Small intestine (tissue), 7 donors: ENCODE measurements around the gene ST6GAL1. TPM values are rescaled to one million over a fixed set of nuclear protein-coding genes. Genes with fewer than 3 reads are reported as not detected.
"Not testable (repeated sequence)": the region's sequence is repeated elsewhere in the genome, so short reads cannot be mapped to it uniquely, and the experiment has no call there.

ENCODE experiments used
- DNase-seq, 2 donors: peaks; one replicate each; pipeline versions ENCODE4 v3.0.0 to v3.0.0-alpha.2; 2013
- FAIRE-seq: peaks from 2 replicates; lab custom pipeline; 2012; peaks lifted over from hg19 to GRCh38; lab: Jason Lieb, UNC
- H3K27ac ChIP-seq, 3 donors: one replicate each; pipeline ENCODE4 v1.5.1; 2013; ENCODE audit warnings: low read length in 2 of 3, mild to moderate bottlenecking in 2 of 3, control low read depth in 1 of 3, inconsistent platforms in 1 of 3, low read depth in 1 of 3, moderate library complexity in 1 of 3
- H3K27me3 ChIP-seq, 3 donors: one replicate each; pipeline ENCODE4 v1.6.1; 2013; ENCODE audit warnings: low read length in 3 of 3, inconsistent platforms in 1 of 3; ENCODE audit not compliant: control insufficient read depth in 3 of 3, insufficient read depth in 3 of 3
- H3K36me3 ChIP-seq, 3 donors: one replicate each; pipeline ENCODE4 v1.6.1; 2013; ENCODE audit warnings: low read length in 3 of 3, inconsistent platforms in 1 of 3, low read depth in 1 of 3, mild to moderate bottlenecking in 1 of 3, moderate library complexity in 1 of 3; ENCODE audit not compliant: control insufficient read depth in 3 of 3, insufficient read depth in 2 of 3
- H3K4me1 ChIP-seq, 3 donors: one replicate each; pipeline ENCODE4 v1.6.1; 2013; ENCODE audit warnings: low read length in 2 of 3, inconsistent platforms in 1 of 3, low read depth in 1 of 3, mild to moderate bottlenecking in 1 of 3, moderate library complexity in 1 of 3; ENCODE audit not compliant: control insufficient read depth in 3 of 3, insufficient read depth in 2 of 3
- H3K4me3 ChIP-seq, 3 donors: one replicate each; pipeline ENCODE4 v1.5.1; 2013; ENCODE audit warnings: low read length in 3 of 3, control low read depth in 1 of 3, inconsistent platforms in 1 of 3, low read depth in 1 of 3, mild to moderate bottlenecking in 1 of 3, moderate library complexity in 1 of 3
- H3K9me3 ChIP-seq, 2 donors: one replicate each; pipeline ENCODE4 v1.6.1; 2013; ENCODE audit warnings: low read depth in 1 of 2, low read length in 1 of 2; ENCODE audit not compliant: control insufficient read depth in 2 of 2, insufficient read depth in 1 of 2
- WGBS, 3 donors: extraction: QIAGEN DNeasy Blood & Tissue Kit; methylation state at CpG; one replicate each; pipeline ENCODE4 v1.1.7; 2013; 5-methylcytosine and 5-hydroxymethylcytosine counted together
- polyA plus RNA-seq, 4 donors: library from polyadenylated mRNA; stranded (reverse) in 3 of 4; unstranded in 1 of 4; fragments of 200-250 nt in 3 of 4; fragments of 120-200 nt in 1 of 4; gene quantifications; one replicate each; pipeline versions ENCODE4 v1.2.1 to v1.2.3, GENCODE V29; 2013
- donor health status: healthy with polysubstance abuse.
- donor health status: control.
- donor health status: control.
- donor health status: Bipolar disorder and iron deficiency.
- donor health status: healthy.

Gene ST6GAL1
- polyA plus RNA-seq, 4 donors, result 0.45 to 219 (median 11.0) TPM

GRCh38 chr3:186902713-186903112 is 27.6 kb upstream of the ST6GAL1 start:
- Histone ChIP-seq H3K36me3 (no peaks in the 10 kb centered on the region), H3K4me3 (no peak overlapping the region), H3K4me1 (no peaks in the 10 kb centered on the region), H3K27ac (no peak overlapping the region), H3K9me3 (peaks cover 0 to under 1% of the 10 kb centered on the region in 2 donors), H3K27me3 (no peaks in the 10 kb centered on the region)
- FAIRE-seq (no peak), DNase-seq (no peak)
- WGBS, 3 donors, result 82 to 86% (median 83%) methylated on average over 2 of the region's 2 CpGs

- not testable (repeated sequence) for DNase-seq, H3K9me3 ChIP-seq, H3K36me3 ChIP-seq, H3K4me3 ChIP-seq, H3K4me1 ChIP-seq, FAIRE-seq, H3K27me3 ChIP-seq, H3K27ac ChIP-seq
- WGBS, 3 donors, result 69 to 91% (median 76%) methylated on average over 2 of the region's 2 CpGs
Observed at GRCh38 chr3:186903676-186904075, 26.6 kb upstream of the ST6GAL1 start.

GRCh38 chr3:186907075-186907474 is 23.3 kb upstream of the ST6GAL1 start:
- H3K4me1 ChIP-seq, H3K36me3 ChIP-seq, H3K4me3 ChIP-seq, FAIRE-seq, DNase-seq, H3K27me3 ChIP-seq, H3K9me3 ChIP-seq, H3K27ac ChIP-seq: not testable (repeated sequence)
- 25 to 73% (median 43%) methylated on average over 3 of the region's 3 CpGs for WGBS, 3 donors

GRCh38 chr3:186909078-186909853 is 21.1 kb upstream of the ST6GAL1 start:
- DNase-seq (peak in 1 of 2 donors; percentile 46), FAIRE-seq (no peak)
- H3K36me3 ChIP-seq, result no peaks in the 10 kb centered on the region
- H3K27me3 ChIP-seq, result no peaks in the 10 kb centered on the region
- 61 to 65% (median 62%) methylated on average over 17 of the region's 17 CpGs for WGBS, 3 donors
- no peaks in the 10 kb centered on the region for H3K4me1 ChIP-seq
- H3K9me3 ChIP-seq, result peaks cover 0 to 3% of the 10 kb centered on the region in 2 donors
- H3K4me3 ChIP-seq, result no peak overlapping the region
- H3K27ac ChIP-seq, result peak overlapping the region in 1 of 3 donors; percentile 53

GRCh38 chr3:186915806-186916796 is 14.2 kb upstream of the ST6GAL1 start:
- no peaks in the 10 kb centered on the region for H3K9me3 ChIP-seq
- WGBS, 3 donors, result 58 to 62% (median 61%) methylated on average over 11 of the region's 11 CpGs
- H3K27me3 ChIP-seq, result no peaks in the 10 kb centered on the region
- H3K27ac ChIP-seq, result no peak overlapping the region
- DNase-seq (no peak), FAIRE-seq (no peak)
- H3K4me1 ChIP-seq, result peaks cover 0 to 6% (median 0%) of the 10 kb centered on the region in 3 donors
- H3K36me3 ChIP-seq, result no peaks in the 10 kb centered on the region
- H3K4me3 ChIP-seq, result no peak overlapping the region

GRCh38 chr3:186917512-186918312 is 12.6 kb upstream of the ST6GAL1 start:
- FAIRE-seq, result no peak
- H3K4me3 ChIP-seq, result no peak overlapping the region
- no peaks in the 10 kb centered on the region for H3K36me3 ChIP-seq
- H3K9me3 ChIP-seq, result no peaks in the 10 kb centered on the region
- H3K27ac ChIP-seq, result no peak overlapping the region
- 68 to 90% (median 77%) methylated on average over 4 of the region's 4 CpGs for WGBS, 3 donors
- H3K27me3 ChIP-seq, result no peaks in the 10 kb centered on the region
- no peak for DNase-seq
- peaks cover 0 to 21% (median 0%) of the 10 kb centered on the region in 3 donors for H3K4me1 ChIP-seq

- no peak for FAIRE-seq
- 77 to 90% (median 81%) methylated on average over 4 of the region's 4 CpGs for WGBS, 3 donors
- H3K27me3 ChIP-seq, result no peaks in the 10 kb centered on the region
Observed at GRCh38 chr3:186920301-186920700, 10.0 kb upstream of the ST6GAL1 start.

GRCh38 chr3:186920796-186921195 is 9.5 kb upstream of the ST6GAL1 start:
- Histone ChIP-seq H3K4me3 (no peak overlapping the region), H3K9me3 (no peaks in the 10 kb centered on the region), H3K4me1 (peaks cover 0 to 28% (median 0%) of the 10 kb centered on the region in 3 donors), H3K36me3 (no peaks in the 10 kb centered on the region), H3K27ac (no peak overlapping the region), H3K27me3 (no peaks in the 10 kb centered on the region)
- no peak for FAIRE-seq
- WGBS, 3 donors, result 38 to 61% (median 43%) methylated on average over 1 of the region's 1 CpG
- DNase-seq, result no peak

More at GRCh38 chr3:186920301-186920700, 10.0 kb upstream of the ST6GAL1 start:
- Histone ChIP-seq H3K4me3 (no peak overlapping the region), H3K36me3 (no peaks in the 10 kb centered on the region), H3K9me3 (no peaks in the 10 kb centered on the region), H3K4me1 (peaks cover 0 to 28% (median 0%) of the 10 kb centered on the region in 3 donors), H3K27ac (no peak overlapping the region)
- no peak for DNase-seq
